Measurements from ENCODE around the gene RABAC1.

RABAC1 gene

DNA sequence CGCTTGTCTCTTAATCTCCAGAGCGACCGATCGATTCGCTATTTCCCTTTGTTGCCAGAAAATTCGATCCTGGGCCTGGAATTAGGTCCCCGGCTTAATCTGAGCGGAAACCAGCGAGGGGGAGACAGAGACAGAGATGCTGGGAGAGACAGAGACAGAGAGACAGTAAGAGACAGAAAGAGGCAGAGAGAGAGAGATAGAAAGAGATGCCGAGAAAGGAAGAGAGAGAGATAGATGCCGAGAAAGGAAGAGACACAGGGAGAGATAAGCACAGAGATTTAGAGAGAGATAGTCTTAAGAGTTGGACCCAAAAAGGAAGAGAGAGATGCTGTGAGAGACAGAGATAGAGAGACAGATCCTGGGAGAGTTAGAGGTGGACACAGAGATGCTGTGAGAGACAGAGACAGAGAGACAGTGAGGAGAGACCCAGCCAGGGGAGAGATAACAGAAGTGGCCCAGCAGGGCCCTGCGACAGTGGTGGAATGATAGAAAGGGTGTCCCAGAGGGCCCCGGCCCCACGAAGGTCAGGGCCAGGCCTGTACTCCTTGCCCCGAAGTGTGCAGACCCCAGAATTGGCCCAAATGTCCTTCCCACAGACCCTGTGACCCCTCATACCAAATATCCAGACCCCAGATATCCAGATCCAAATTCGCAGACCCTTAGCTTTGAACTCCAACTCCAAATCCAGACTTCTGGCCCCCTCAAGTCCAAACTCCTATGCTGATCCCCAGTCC lies 32.2 kb downstream of the RABAC1 start:
- Histone ChIP-seq H3K27me3 (ENCODE audit: insufficient read depth, insufficient read length) (peaks cover 93% of the 10 kb centered on the region), H3K4me3 (ENCODE audit: insufficient read length, low read depth) (no peak overlapping the region), H3K9ac (ENCODE audit: insufficient read length, low read depth) (no peak overlapping the region), H3K36me3 (ENCODE audit: insufficient read depth, insufficient read length, low read length) (no peaks in the 10 kb centered on the region), H3K9me3 (ENCODE audit: insufficient read depth, low read length) (no peaks in the 10 kb centered on the region), H3K4me1 (ENCODE audit: insufficient read depth, insufficient read length) (peaks cover 11% of the 10 kb centered on the region)
- no peak for DNase-seq (ENCODE audit: low read depth, low spot score)
- no peak for TF ChIP-seq ZNF274 (IDR thresholded peaks at IDR 0.05; ENCODE audit: low read depth, low read length)
- TF ChIP-seq YY1 (IDR thresholded peaks at IDR 0.05; ENCODE audit: insufficient read depth, insufficient read length) = no peak
- no peak for TF ChIP-seq SUZ12 (IDR thresholded peaks at IDR 0.05; ENCODE audit: extremely low read depth, insufficient read depth, insufficient read length)

DNA sequence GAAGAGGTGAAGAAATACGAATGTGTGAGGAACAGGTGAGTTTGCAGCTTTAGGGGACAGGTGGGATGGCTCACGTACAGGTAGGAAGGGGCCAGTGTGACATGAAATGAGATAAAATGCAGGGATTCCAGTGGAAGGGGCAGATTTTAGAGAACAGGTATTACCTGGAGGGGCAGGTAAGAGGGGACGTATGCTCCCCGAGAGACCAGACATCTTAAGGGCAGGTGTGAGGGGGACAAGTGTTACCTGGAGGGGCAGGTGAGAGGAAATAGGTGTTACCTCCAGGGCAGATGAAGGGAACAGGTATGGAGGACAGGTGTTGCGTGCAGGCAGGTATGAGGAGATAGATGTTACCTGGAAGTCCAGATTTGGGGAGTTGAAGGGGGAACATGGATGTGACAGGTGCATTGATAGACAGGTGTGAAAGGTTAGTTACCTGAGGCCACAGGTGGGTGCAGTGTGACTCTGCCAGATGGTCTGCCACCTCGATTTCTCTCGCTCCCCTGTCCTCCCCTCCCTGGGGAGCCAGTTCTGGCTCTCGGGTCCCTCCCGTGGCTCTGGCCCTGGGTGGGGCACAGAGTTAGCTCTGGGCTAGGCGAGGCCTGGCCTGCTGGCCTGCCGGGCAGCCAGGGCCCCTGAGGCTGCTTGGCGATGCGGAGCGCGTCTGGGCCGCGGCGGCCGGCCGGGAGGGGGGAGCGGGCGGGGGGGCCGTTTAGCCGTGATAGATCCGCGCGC lies 32.9 kb downstream of the RABAC1 start:
- Histone ChIP-seq H3K9me3 (ENCODE audit: insufficient read depth, low read length) (no peaks in the 10 kb centered on the region), H3K4me3 (ENCODE audit: insufficient read length, low read depth) (no peak overlapping the region), H3K9ac (ENCODE audit: insufficient read length, low read depth) (no peak overlapping the region), H3K36me3 (ENCODE audit: insufficient read depth, insufficient read length, low read length) (no peaks in the 10 kb centered on the region), H3K27me3 (ENCODE audit: insufficient read depth, insufficient read length) (peaks cover 94% of the 10 kb centered on the region), H3K4me1 (ENCODE audit: insufficient read depth, insufficient read length) (peaks cover 9% of the 10 kb centered on the region)
- DNase-seq (ENCODE audit: low read depth, low spot score) = no peak
- no peak for TF ChIP-seq ZNF274 (IDR thresholded peaks at IDR 0.05; ENCODE audit: low read depth, low read length)
- no peak for TF ChIP-seq YY1 (IDR thresholded peaks at IDR 0.05; ENCODE audit: insufficient read depth, insufficient read length)
- TF ChIP-seq SUZ12 (IDR thresholded peaks at IDR 0.05; ENCODE audit: extremely low read depth, insufficient read depth, insufficient read length) = no peak

DNA sequence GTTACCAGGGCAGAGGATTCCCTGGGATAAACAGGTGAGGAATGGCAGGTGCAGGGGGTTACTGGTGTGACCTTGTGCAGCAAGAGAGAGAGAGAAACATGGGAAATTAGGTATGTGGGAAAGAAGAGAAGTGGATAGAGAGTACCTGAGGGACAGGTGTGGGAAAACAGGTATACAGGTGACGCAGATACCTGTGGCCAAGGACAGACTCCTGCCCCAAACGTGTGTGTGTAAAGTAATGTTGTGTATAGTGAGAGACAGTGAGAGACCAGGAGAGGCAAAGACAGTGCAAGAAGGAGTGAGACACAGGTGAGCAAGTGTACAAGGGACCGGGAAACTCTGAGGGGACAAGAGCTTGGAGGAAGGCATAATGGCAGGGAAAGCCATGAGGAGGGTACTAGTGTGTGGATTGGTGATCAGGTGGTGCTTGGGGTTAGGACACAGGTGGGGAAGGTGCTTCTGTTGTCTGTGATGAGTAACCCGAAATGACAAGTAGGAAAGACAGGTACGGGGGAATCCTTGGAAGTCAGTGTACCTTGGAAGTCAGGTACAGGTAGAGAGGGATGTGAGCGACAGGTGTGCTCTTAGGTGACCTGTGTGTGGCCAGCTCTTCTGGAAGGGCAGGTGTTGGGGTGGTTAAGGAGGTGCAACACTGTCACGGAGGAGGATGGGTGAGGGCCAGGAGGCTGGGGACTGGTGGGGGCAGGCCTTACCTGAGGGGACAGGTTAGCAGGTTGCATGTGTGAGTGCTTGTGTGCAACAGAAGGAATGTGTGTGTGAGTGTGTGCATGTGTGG lies 33.7 kb downstream of the RABAC1 start:
- Histone ChIP-seq H3K27me3 (ENCODE audit: insufficient read depth, insufficient read length) (peaks cover 94% of the 10 kb centered on the region), H3K9me3 (ENCODE audit: insufficient read depth, low read length) (no peaks in the 10 kb centered on the region), H3K4me1 (ENCODE audit: insufficient read depth, insufficient read length) (peaks cover 12% of the 10 kb centered on the region), H3K36me3 (ENCODE audit: insufficient read depth, insufficient read length, low read length) (no peaks in the 10 kb centered on the region), H3K4me3 (ENCODE audit: insufficient read length, low read depth) (no peak overlapping the region), H3K9ac (ENCODE audit: insufficient read length, low read depth) (no peak overlapping the region)
- DNase-seq (ENCODE audit: low read depth, low spot score) = no peak
- TF ChIP-seq ZNF274 (IDR thresholded peaks at IDR 0.05; ENCODE audit: low read depth, low read length) (no peak), YY1 (IDR thresholded peaks at IDR 0.05; ENCODE audit: insufficient read depth, insufficient read length) (no peak), SUZ12 (IDR thresholded peaks at IDR 0.05; ENCODE audit: extremely low read depth, insufficient read depth, insufficient read length) (no peak)

DNA sequence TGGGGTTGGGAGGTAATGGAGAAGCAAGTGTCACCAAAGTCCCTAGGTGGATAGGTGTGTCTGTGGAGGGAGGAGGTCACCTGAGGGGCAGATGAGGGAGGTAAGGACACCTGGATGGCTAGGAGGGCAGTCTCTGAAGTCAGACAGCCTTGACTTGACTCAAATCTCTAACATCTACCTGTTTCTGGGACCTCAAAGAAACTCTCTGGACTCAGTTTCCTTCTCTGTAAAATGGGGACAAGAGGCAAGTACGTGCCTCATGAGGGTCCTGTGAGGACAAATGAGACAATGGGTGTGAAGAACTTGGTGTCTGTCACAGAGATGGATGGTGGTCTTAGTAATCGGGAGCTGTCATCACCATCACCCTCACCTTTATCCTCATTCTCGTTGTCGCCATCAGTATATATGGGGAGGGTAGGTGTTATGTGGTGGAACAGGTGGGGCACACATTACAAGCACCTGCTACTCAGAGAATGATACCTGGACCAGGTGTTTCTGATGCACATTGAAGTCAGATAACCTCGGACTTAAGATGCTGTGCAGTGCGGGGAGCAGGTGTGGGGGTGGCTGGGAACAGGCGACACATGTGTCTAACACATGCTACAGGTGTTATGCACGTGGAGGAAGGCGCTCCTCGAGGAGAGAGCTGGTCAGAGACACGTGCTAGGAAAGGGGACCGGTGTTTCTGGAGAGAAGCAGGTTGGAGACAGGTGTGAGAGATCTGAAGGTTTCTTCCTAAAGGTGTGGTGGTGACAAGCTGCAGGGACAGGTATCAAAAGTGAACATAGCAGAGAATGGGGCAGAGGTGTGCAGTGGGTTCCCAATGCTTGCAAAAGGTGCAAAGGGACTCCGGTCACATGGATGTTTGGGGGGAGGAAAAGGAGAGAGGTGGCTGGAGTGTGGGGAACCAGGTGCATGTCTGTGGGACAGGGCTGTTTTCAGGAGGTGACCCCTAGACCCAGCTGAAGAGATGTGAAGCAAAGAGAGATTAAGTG lies 34.7 kb downstream of the RABAC1 start:
- peaks cover 94% of the 10 kb centered on the region for H3K27me3 ChIP-seq (ENCODE audit: insufficient read depth, insufficient read length)
- peaks cover 12% of the 10 kb centered on the region for H3K4me1 ChIP-seq (ENCODE audit: insufficient read depth, insufficient read length)
- no peaks in the 10 kb centered on the region for H3K36me3 ChIP-seq (ENCODE audit: insufficient read depth, insufficient read length, low read length)
- TF ChIP-seq YY1 (IDR thresholded peaks at IDR 0.05; ENCODE audit: insufficient read depth, insufficient read length) (no peak), SUZ12 (IDR thresholded peaks at IDR 0.05; ENCODE audit: extremely low read depth, insufficient read depth, insufficient read length) (no peak), ZNF274 (IDR thresholded peaks at IDR 0.05; ENCODE audit: low read depth, low read length) (no peak)
- no peaks in the 10 kb centered on the region for H3K9me3 ChIP-seq (ENCODE audit: insufficient read depth, low read length)
- no peak for DNase-seq (ENCODE audit: low read depth, low spot score)
- H3K4me3 ChIP-seq (ENCODE audit: insufficient read length, low read depth) = no peak overlapping the region
- no peak overlapping the region for H3K9ac ChIP-seq (ENCODE audit: insufficient read length, low read depth)

DNA sequence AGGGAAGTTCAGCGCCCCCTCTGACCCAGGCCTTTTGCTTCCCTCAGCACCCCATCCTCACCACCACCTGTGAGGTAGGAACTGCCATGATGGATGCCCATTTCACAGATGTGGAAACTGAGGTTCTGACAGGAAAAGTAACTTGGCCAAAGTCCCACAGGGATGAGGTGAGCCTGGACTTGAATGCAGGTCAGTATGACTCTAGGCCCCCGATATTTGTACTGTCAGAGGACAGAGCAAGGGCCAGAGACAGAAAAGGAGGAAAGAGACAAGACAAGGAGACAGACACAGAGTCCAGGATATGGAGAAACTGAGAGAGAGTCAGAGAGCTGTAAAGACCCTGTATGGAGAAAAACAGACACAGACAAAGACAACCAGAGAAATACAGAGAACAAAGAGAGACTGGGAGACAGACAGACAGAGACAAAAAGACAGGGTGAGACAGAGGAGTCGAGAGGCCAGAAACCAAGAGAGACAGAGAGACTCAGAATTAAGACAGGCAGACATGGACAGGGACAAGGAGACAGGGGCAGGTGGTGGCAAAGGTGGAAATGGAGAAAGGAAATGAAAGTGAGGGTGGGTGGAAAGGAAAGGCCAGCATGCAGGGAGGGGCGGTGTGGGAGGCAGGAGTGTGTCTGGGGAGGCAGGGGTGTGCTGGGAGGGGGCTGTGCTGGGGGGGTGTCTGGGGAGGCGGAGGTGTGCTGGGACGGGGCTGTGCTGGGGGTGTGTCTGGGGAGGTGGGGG lies 35.9 kb downstream of the RABAC1 start:
- H3K9me3 ChIP-seq (ENCODE audit: insufficient read depth, low read length) = no peaks in the 10 kb centered on the region
- no peaks in the 10 kb centered on the region for H3K36me3 ChIP-seq (ENCODE audit: insufficient read depth, insufficient read length, low read length)
- H3K27me3 ChIP-seq (ENCODE audit: insufficient read depth, insufficient read length) = peaks cover 94% of the 10 kb centered on the region
- H3K4me3 ChIP-seq (ENCODE audit: insufficient read length, low read depth) = no peak overlapping the region
- H3K9ac ChIP-seq (ENCODE audit: insufficient read length, low read depth) = no peak overlapping the region
- TF ChIP-seq SUZ12 (IDR thresholded peaks at IDR 0.05; ENCODE audit: extremely low read depth, insufficient read depth, insufficient read length) (no peak), ZNF274 (IDR thresholded peaks at IDR 0.05; ENCODE audit: low read depth, low read length) (no peak), YY1 (IDR thresholded peaks at IDR 0.05; ENCODE audit: insufficient read depth, insufficient read length) (no peak)
- H3K4me1 ChIP-seq (ENCODE audit: insufficient read depth, insufficient read length) = peaks cover 6% of the 10 kb centered on the region
- no peak for DNase-seq (ENCODE audit: low read depth, low spot score)

DNA sequence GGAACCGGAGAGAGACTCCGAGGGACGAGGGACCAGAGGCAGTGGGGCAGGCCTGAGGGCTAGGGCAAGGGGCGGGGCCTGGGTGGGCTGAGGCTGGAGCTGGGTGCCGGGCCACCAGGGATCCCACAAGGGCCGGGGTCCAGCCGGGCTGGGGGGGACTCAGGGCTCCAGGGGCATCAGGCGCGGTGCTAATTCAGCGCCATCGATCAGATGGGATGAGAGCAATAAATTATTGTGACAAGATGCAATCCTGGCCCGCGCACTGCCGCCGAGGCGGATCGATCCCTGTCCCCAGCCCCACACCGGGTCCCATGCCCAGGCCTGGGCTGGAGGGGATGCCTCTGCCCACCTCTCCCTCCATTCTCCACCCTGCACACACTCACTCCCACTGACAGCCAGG lies 36.5 kb downstream of the RABAC1 start:
- Histone ChIP-seq H3K36me3 (ENCODE audit: insufficient read depth, insufficient read length, low read length) (no peaks in the 10 kb centered on the region), H3K4me3 (ENCODE audit: insufficient read length, low read depth) (no peak overlapping the region), H3K9ac (ENCODE audit: insufficient read length, low read depth) (no peak overlapping the region), H3K4me1 (ENCODE audit: insufficient read depth, insufficient read length) (peaks cover 6% of the 10 kb centered on the region), H3K27me3 (ENCODE audit: insufficient read depth, insufficient read length) (peaks cover 95% of the 10 kb centered on the region), H3K9me3 (ENCODE audit: insufficient read depth, low read length) (no peaks in the 10 kb centered on the region)
- TF ChIP-seq YY1 (IDR thresholded peaks at IDR 0.05; ENCODE audit: insufficient read depth, insufficient read length) = no peak
- no peak for TF ChIP-seq ZNF274 (IDR thresholded peaks at IDR 0.05; ENCODE audit: low read depth, low read length)
- TF ChIP-seq SUZ12 (IDR thresholded peaks at IDR 0.05; ENCODE audit: extremely low read depth, insufficient read depth, insufficient read length) = no peak
- no peak for DNase-seq (ENCODE audit: low read depth, low spot score)

All from NT2/D1 (cell line).